HG02943 (cell line): Measurements from ENCODE around the gene NFILZ.

Experiments used
- ATAC-seq: cut with Tn5 transposase; IDR thresholded peaks from one replicate; pipeline ENCODE4 v1.9.1; 2021; ENCODE audit warnings: mild to moderate bottlenecking, low read depth, moderate library complexity; ENCODE audit not compliant: unreplicated experiment

The NFILZ gene

GRCh38 chr19:8640402-8641004 lies 10.1 kb downstream of the NFILZ start:
- no peak for ATAC-seq

GRCh38 chr19:8641221-8641907 lies 10.9 kb downstream of the NFILZ start:
- ATAC-seq, result no peak

GRCh38 chr19:8641908-8642547 lies 11.6 kb downstream of the NFILZ start:
- no peak for ATAC-seq

- no peak for ATAC-seq
Observed at GRCh38 chr19:8642561-8642960, 12.1 kb downstream of the NFILZ start.

- no peak for ATAC-seq
Observed at GRCh38 chr19:8643860-8644653, 13.6 kb downstream of the NFILZ start.

DNA sequence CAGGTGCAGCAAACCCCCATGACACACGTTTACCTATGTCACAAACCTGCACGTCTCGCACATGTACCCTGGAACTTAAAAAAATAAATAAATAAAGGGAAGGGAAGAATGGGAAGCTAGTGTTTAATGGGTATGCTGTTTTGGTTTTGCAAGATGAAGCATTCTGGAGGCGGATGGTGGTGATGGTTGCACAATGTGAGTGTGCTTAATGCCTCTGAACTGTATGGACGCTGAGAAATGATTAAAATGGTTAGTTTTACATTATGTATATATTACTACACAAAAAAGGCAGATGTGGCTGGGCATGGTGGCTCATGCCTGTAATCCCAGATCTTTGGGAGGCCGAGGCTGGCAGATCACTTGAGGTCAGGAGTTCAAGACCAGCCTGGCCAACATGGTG lies 17.8 kb downstream of the NFILZ start:
- ATAC-seq, result no peak

DNA sequence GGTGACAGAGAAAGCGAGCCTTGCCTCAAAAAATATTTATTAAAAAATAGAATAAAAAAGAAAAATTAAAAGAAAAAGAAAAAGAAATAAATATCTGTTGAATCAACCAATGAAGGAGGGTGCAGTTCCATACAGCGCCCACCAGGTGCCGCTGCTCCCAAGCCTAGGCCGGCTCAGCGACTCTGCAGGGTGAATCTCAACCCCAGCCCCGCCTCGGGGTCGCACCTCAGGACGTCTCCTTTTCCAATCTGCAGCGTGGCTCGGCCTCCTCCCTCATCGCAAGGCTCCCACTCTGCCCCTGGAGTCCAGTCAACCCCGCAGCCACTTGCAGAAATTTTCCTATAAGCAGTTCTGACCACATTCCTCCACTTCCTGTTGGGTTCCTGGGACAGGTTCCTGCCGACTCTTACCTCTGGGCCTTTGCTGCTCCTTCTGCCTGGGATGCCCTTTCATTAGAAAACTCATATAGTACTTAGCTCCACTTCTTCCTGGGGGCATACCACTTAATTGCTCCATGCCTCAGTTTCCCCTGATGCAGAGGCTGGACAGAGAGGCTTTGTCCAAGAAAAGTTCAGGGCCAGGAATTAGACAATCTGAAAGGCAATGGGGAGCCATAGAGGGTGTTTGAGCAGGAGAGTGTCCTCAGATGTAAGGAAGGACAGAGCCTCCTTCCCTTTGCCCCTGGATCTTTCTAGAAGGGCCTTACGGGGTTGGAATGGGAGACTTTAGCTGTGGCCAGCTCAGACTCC lies 24.3 kb downstream of the NFILZ start:
- no peak for ATAC-seq

DNA sequence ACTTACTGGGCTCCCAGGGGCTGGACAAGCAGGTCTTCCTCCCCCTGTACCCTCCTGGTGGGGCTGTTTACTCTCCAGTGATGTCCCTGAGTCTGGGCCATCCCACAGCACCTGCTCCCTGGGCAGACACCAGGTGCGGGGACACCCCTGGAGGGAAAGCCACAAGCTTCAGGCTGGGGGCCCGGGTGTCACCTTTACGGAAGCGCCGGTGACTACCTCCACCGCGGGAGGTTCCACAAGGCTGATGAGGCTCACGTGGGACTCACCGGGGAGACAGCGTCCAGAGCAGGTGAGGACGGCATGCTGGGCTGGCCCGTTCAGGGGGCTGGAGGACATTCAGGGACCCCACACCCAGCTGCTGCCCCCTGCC lies 24.9 kb downstream of the NFILZ start:
- ATAC-seq, result no peak

- ATAC-seq, result no peak
Observed at GRCh38 chr19:8657869-8658268, 27.4 kb downstream of the NFILZ start.

DNA sequence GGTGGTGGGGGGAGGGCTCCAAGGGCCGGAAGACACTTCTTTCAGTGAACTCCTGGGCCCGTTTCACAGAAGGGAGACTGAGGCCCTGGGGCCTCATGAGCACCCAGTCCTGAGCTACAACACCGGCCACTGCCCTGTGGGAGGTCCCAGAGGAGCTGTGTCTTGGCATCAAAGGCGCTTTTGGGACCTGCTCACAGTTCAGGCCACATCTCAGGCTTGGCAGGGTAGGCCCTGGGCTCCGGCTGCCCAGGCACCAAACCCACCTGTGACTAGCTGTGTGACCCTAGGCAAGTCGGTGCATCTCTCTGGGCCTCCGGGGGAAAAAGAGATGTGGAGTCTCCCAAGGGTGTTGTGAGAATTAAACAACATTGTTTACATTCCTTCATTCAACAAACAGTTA lies 29.5 kb downstream of the NFILZ start:
- ATAC-seq, result no peak

- ATAC-seq, result no peak
Observed at GRCh38 chr19:8662263-8662662, 31.8 kb downstream of the NFILZ start.

GRCh38 chr19:8663920-8664670 lies 33.7 kb downstream of the NFILZ start:
- no peak for ATAC-seq

GRCh38 chr19:8664671-8665057 lies 34.2 kb downstream of the NFILZ start:
- ATAC-seq, result no peak

- ATAC-seq, result no peak
Observed at GRCh38 chr19:8665468-8666213, 35.2 kb downstream of the NFILZ start.

- no peak for ATAC-seq
Observed at GRCh38 chr19:8666814-8667405, 36.5 kb downstream of the NFILZ start.

GRCh38 chr19:8673276-8673891 lies 43.0 kb downstream of the NFILZ start:
- no peak for ATAC-seq

DNA sequence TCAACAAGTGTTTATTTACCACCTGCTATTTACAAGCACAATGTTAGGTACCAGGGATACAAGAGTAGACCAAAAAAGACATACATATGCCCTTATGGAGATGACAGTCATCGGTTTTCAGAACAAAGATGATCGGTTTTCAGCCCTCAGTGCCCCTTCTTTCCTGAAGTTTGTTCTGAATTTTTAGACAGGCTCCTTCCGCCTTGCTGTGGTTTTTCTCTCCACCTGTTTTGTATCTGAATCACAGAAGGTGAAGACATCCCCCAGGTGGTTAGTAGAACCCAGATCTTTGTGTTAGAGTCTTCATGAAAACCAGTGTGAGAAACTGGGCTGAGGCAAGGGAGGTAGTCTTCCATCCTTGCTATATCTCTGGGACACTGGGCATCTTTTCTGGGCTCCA lies 44.6 kb downstream of the NFILZ start:
- no peak for ATAC-seq

- ATAC-seq, result no peak
Observed at GRCh38 chr19:8678244-8678807, 47.9 kb downstream of the NFILZ start.
